GM12872 (cell line): ENCODE measurements around the gene KCNF1.

ENCODE experiments used
- TF ChIP-seq, protein P1 (sequence below): IDR thresholded peaks from 3 replicates; pipeline ENCODE4 v1.5.1; 2011; ENCODE audit warnings: low read depth, mild to moderate bottlenecking, low read length, moderate library complexity; ENCODE audit not compliant: insufficient read depth

KCNF1 gene

DNA sequence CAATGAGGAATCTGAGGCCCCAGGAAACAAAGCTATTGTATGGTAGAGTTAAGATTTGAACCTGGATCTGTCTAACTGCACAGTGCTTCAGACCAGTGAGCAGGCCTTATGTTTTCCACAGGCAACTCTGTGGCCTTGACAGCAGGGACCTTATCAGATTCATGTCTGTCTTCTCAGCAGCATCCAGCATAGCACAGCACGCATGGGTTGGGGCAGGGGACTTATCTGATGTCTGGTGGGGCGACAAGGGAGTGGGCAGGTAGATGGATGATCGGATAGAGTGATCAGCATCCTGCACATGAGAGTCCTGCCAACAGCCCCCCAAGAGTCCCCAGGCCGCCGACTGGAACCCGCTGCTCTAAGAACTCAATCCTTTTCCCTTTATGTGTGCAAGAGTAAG lies 28.7 kb upstream of the KCNF1 start:
- TF ChIP-seq, protein P1, sequence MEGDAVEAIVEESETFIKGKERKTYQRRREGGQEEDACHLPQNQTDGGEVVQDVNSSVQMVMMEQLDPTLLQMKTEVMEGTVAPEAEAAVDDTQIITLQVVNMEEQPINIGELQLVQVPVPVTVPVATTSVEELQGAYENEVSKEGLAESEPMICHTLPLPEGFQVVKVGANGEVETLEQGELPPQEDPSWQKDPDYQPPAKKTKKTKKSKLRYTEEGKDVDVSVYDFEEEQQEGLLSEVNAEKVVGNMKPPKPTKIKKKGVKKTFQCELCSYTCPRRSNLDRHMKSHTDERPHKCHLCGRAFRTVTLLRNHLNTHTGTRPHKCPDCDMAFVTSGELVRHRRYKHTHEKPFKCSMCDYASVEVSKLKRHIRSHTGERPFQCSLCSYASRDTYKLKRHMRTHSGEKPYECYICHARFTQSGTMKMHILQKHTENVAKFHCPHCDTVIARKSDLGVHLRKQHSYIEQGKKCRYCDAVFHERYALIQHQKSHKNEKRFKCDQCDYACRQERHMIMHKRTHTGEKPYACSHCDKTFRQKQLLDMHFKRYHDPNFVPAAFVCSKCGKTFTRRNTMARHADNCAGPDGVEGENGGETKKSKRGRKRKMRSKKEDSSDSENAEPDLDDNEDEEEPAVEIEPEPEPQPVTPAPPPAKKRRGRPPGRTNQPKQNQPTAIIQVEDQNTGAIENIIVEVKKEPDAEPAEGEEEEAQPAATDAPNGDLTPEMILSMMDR: no peak

DNA sequence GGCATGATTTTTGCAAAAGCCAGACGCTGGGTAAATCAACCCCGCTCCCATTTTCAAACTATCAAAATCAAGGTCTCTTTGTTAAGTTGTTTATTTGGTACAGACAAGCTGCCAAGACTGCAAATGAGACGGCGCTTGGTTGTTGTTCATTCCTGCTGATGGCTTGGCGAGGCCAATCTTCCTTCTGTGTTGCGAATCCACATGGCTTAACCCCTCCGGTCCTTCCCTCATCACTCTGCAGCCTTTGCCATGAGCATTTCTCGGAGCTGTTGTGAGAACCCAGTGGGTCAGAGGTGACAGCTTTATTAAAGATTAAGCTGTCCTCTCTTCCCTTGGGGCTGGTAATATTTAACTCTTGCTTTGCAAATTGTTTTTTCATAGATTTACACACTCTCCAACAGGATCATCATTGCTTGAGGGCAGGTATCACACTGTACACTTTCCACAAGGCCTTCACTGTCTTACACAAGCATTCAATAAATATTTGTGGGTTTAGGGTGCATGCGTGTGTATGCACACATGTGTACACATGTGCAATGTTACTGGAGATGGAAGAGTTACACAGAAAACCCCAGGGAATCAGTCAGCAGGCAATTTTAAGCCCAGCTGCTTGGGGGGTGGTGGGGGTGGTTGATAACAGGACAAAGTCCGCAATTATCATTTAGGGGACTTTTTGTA lies 27.8 kb upstream of the KCNF1 start:
- TF ChIP-seq, protein P1: no peak

DNA sequence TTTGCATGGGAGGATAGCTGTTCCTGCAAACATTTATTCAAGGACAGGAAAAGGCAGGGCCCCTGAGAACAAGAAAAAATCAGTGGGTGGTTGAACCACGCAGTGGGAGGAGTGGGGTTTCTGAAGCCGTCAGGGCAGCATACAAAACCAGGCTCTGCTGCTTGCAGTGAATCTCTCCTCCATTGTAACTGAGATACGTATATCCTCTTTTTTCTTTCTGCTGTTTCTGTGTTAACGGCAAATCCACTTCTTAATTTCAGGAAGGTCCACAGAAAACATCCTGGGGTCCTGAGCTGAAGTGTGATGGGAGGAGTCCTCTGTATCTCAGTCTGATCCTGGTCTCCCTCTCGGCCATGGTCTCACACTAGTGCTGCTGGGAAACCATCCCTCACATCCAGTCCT lies 27.2 kb upstream of the KCNF1 start:
- TF ChIP-seq, protein P1: no peak

DNA sequence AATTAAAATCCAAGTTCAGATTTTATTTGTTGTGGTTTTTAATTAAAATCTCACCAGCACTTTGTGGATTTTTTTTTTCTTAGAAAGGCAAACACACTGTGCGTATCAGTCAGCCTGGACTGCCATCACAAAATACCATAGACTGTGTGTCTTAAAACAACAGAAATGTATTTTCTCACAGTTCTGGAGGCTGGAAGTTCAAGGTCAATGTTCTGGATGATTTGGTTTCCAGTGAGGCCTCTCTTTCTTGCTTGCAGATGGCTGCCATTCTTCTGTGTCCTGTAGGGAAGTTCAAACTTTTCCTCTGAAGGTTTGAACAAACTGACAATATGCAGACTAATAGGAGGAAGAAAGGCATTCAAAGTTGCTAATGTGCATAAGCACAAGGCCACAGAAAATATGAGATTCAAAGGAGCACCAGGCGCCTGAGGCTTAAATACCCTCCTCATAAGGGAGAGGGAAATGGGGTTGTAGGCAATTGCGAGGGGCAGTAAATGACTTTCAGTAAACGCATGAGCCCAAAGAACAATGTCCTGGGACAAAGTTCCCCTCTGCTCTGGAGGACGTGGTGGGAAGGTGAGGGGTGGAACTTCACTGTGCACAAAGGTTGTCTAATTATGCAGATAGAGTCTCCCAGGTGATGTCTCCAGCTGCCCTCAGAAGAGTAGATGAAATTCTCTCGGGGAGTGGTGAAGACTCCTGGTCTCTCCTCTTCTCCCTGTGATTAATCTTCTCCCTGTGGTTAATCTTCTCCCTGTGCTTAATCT lies 26.5 kb upstream of the KCNF1 start:
- TF ChIP-seq, protein P1: no peak

DNA sequence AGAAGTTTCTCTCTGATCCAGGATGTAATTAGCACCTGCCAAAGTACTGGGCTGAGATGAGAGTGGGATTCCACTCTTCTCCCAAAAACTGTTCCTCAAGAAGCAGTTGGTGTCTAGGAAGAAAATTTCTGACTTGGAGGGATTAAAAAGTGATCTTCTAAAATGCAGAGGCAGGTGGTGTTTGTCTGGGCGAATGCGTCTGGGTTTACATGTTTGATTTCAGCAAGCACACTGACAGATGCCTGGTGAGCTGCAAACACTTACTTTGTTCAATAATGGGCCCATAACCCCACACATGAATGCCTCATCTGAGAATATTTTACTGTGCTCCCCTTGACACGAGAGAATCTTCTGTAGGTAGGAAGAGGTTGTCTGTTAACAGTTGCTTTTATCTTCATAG lies 24.3 kb upstream of the KCNF1 start:
- TF ChIP-seq, protein P1: no peak

DNA sequence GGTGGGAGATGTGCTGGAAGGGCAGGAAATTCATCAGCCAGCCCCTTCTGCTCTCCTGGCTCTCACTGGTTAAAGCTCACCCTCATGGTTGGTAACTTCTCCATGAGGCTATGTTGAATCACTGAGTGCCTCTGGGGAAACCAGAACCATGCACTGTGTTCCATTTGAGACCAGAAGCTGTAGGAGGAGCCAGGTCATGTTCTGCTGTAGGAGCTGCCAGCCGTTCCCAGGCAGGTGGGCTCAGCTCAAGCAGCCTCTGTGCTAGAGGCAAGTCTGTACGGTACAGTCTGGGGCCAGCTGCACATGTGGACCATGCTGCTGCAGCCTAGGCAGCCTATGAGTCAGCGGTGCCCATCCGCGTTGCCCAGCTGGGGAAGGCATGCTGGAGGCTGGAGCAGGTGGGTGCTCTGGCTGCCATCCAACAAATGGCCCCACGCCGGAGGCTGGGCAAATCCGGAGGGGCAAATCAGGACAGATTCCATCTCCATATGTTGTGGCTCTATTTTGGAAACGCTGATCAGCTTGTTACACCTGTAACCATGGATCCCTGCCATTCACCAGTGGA lies 22.0 kb upstream of the KCNF1 start:
- TF ChIP-seq, protein P1: no peak

DNA sequence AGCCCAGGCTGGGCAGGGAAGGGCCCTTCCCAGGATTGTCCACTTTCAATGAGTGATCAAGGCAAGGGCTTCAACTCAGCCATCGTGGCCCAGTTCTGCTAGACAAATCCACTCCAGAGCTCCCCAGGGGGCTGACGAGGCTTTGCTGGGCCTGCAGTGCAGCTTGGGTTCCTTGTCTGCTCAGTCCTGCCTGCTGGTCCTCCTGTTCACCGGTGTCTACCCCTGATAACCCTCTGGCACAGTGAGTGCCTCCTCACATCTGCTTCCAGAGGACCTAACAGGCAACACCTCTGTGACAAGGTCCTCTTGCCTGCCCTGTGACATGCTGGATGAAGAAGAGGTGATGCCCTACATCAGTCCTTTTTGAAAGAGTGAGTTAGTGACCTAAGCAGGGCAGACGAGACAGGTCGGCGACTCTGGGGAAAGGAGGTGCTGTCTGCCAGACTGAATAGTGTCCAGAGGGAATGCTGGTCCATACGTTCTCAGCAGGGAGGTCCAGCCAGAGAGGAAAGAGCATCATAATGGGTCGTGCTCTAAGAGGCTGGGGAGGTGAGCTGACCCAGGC lies 20.9 kb upstream of the KCNF1 start:
- TF ChIP-seq, protein P1: no peak
